Measurements from ENCODE around the gene MIGA2. TPM values are rescaled to one million over a fixed set of nuclear protein-coding genes. Genes with fewer than 3 reads are reported as not detected.

MIGA2 gene
- total and polyA plus RNA-seq, 8 donors, result 7.5 to 30.9 (median 9.8) TPM

GRCh38 chr9:129023036-129023907 is 13.2 kb upstream of the MIGA2 start:
- H3K9me3 ChIP-seq, result no peaks in the 10 kb centered on the region
- WGBS, 2 donors, result 60 to 64% methylated on average over 16 of the region's 16 CpGs
- ATAC-seq (no peak), FAIRE-seq (no peak), DNase-seq (peak in 2 of 6 donors; percentile 35 to 44)
- peak overlapping the region in 1 of 4 donors; percentile 50 for H3K27ac ChIP-seq
- no peaks in the 10 kb centered on the region for H3K36me3 ChIP-seq
- no peak for TF ChIP-seq CTCF (IDR thresholded peaks at IDR 0.05)
- peaks cover 4 to 13% (median 11%) of the 10 kb centered on the region in 3 donors for H3K4me1 ChIP-seq
- no peaks in the 10 kb centered on the region for H3K27me3 ChIP-seq
- no peak overlapping the region for H3K4me3 ChIP-seq
- intact Hi-C loops (cut with DNase I), result no loop called here

GRCh38 chr9:129023908-129024233 is 12.6 kb upstream of the MIGA2 start:
- peak overlapping the region in 1 of 4 donors; percentile 50 for H3K27ac ChIP-seq
- intact Hi-C loops (cut with DNase I), result no loop called here
- H3K4me3 ChIP-seq, result no peak overlapping the region
- ATAC-seq (no peak), DNase-seq (no peak), FAIRE-seq (no peak)
- no peaks in the 10 kb centered on the region for H3K9me3 ChIP-seq
- H3K4me1 ChIP-seq, result peaks cover 4 to 13% (median 11%) of the 10 kb centered on the region in 3 donors
- H3K27me3 ChIP-seq, result no peaks in the 10 kb centered on the region
- no peak for TF ChIP-seq CTCF (IDR thresholded peaks at IDR 0.05)
- no peaks in the 10 kb centered on the region for H3K36me3 ChIP-seq
- 60 to 65% methylated on average over 4 of the region's 4 CpGs for WGBS, 2 donors

- peak overlapping the region; percentile 49 to 71 (median 68) for H3K27ac ChIP-seq
- H3K4me3 ChIP-seq, result peak overlapping the region; percentile 65 to 80 (median 70)
- intact Hi-C loops (cut with DNase I), result no loop called here
- FAIRE-seq (no peak), DNase-seq (peak in 5 of 6 donors; percentile 68 to 83 (median 75)), ATAC-seq (peak; percentile 39 to 59 (median 50))
- H3K36me3 ChIP-seq, result no peaks in the 10 kb centered on the region
- 10 to 13% methylated on average over 17 of the region's 17 CpGs for WGBS, 2 donors
- H3K4me1 ChIP-seq, result peaks cover 4 to 13% (median 11%) of the 10 kb centered on the region in 3 donors
- H3K9me3 ChIP-seq, result no peaks in the 10 kb centered on the region
- H3K27me3 ChIP-seq, result no peaks in the 10 kb centered on the region
- no peak for TF ChIP-seq CTCF (IDR thresholded peaks at IDR 0.05)
Measured at GRCh38 chr9:129026442-129027223, 9.8 kb upstream of the MIGA2 start.

GRCh38 chr9:129027224-129027684 is 9.2 kb upstream of the MIGA2 start:
- 6 to 8% methylated on average over 9 of the region's 9 CpGs for WGBS, 2 donors
- ATAC-seq (no peak), DNase-seq (no peak), FAIRE-seq (no peak)
- no peaks in the 10 kb centered on the region for H3K36me3 ChIP-seq
- H3K4me1 ChIP-seq, result peaks cover 4 to 13% (median 11%) of the 10 kb centered on the region in 3 donors
- H3K27me3 ChIP-seq, result no peaks in the 10 kb centered on the region
- TF ChIP-seq CTCF (IDR thresholded peaks at IDR 0.05), result no peak
- peak overlapping the region; percentile 49 to 71 (median 68) for H3K27ac ChIP-seq
- no peaks in the 10 kb centered on the region for H3K9me3 ChIP-seq
- intact Hi-C loops (cut with DNase I), result no loop called here
- peak overlapping the region; percentile 65 to 80 (median 70) for H3K4me3 ChIP-seq

All from pancreas (tissue), 10 donors.